NCI-H2107 (cell line): ENCODE results near the gene CAPN13.

Experiments used
- DNase-seq: peaks from one replicate; lab custom pipeline; 2025; lab: John Stamatoyannopoulos, UW

Gene CAPN13

DNA sequence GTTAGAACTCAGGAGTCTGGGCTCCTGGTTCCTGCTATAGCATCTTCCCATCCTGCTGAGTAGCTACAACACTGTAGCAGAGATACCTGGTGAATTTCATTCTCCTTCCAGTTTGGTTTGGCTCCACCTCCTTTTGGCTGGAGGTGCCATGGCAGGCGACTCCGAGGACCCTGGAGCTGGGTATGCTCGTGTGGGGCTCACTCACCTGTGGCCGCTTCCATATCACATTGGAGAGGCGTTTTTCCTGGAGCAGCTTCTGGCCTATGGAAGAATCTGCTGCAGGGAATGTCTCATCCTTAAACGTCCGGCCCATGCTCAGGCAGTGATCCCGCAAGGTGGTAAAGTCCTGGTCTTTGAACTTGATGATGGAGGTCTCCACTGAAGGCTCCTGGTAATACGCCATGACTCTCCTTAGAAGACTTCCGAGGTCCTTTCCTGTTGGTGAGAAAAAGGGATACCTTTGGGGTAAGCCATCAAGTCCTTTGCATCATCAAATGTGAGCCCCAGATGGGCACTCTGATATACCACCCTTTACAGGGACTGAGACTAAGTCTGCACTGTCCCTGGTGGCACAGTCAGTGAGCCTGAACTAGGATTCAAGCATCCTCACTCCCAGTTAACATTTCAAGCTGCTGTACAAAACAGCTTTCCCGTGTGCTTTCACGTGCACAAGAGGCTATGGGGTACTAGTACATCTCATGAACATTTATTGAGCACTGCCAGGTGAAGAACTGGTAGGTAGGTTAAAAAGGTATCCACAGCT, 20.1 kb downstream of the CAPN13 start:
- DNase-seq = no peak

DNA sequence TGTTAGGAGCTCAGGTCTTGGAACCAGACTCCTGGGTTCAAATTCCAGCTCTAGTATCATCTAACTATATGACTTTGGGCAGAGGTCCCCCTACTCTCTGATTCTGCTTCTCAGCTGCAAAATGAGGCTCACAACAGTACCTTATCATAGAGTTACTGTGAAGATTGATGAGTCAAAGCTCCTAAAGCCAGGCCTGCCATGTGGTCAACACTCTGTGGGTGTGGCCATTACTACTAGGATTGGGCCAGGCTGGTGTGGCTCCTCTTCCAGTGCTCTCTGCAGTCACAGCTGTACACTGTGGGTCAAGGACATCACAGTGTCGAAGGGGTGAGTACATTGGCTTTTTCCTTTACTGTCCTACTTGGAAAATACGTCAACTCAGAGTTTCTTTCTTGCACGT, 22.6 kb downstream of the CAPN13 start:
- DNase-seq = no peak

DNA sequence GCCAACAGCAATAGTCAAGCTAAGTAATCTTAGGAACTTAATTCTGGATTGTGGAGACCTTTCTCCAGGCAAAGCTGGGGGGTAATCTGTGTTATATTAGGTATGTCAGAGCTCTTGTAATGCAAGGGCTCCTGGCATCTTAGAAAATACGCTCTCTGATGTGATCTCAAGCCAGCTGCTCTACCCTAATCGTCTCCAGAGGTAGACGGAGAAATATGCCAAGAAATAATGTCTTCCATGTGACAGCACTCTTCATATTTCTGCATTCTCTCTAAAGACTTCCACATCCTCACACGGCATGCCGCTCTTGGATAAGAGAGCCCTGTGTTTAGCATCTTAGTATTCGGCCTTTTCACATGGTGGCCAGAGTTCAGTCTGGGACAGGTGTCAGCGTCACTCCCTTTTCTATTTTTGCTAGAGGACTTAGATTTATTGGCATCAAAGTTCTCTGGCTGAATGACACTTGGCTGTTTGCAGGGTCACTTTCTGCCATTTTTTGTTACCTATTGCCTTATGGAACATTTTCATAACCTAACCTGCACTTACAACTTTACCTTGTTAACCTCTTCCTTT, 25.2 kb downstream of the CAPN13 start:
- DNase-seq = no peak

GRCh38 chr2:30781451-30781850, 25.8 kb downstream of the CAPN13 start:
- no peak for DNase-seq

- DNase-seq = no peak
Measured at GRCh38 chr2:30780776-30781330, 26.4 kb downstream of the CAPN13 start.

- DNase-seq = no peak
Measured at GRCh38 chr2:30778611-30779010, 28.6 kb downstream of the CAPN13 start.

- DNase-seq = no peak
Measured at GRCh38 chr2:30777661-30778505, 29.4 kb downstream of the CAPN13 start.

GRCh38 chr2:30776831-30777635, 30.2 kb downstream of the CAPN13 start:
- DNase-seq = no peak

GRCh38 chr2:30775833-30776232, 31.4 kb downstream of the CAPN13 start:
- DNase-seq = no peak

DNA sequence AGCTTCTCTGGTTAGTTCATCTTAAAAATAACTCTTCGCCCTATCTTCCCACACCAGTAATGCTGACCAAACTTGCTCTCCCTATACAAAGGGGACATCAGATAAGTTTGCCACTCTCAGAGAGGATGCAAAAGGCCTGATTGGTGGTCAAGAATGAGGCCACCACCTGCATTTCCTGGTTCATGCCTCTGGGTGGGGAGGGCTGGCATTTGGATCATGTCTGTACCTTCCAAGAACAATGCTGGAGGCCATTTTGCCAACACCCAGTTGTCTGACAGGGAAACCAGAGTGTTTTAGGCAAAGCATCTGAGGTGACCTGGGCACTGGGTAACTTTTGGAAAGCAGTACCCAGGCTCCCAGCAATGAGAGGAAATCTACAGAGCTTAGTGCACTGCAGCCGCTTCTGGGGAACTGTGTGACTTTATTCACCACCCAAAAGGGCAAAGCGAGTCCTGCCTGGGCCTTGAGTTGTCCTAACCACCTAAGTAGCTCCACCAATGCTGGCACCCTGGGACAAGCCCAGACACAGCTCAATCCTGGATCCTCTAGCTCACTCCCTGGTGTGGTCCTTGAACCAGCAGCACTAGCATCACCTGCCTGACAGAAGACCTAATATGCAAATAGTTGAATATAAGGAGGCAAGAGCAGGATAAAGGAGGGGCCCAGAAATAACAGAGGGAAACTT, 35.1 kb downstream of the CAPN13 start:
- DNase-seq = no peak

DNA sequence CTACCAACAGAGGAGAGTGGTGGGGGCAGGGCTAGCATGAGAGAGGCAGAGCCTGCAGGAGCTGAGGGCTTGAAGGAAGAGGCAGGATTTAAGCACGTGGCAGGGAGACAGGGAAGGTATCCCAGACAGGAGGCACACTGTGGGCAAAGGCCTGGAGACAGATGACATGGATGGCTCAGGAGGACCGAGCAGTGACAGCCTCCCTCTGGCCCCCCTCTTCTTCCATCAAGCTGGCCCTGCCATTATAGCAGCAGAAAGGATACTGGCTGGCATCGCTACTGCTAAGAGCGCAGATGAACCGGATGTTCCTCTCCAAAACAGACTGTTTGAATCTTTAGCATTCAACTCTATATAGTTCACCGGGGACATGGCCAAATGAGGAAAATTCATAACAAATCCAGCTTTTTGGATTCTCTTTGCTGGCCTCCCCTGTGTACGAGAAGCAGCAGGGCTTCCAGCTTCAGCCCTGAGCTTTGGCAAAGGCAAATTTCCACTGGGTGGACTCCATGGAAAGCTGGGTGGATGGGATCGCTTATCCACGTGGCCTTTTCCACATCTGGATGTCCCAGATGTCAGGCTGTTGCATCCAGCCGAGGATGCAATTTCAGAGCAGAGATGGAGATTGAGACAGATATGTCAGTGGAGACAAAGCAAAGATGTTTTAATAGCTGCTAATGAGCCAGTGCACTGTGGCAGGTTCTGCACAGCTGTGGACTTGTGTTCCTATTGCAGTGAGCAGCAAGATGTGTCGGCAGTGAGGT, 36.2 kb downstream of the CAPN13 start:
- DNase-seq = no peak

- no peak for DNase-seq
Measured at GRCh38 chr2:30769891-30770462, 37.3 kb downstream of the CAPN13 start.

GRCh38 chr2:30769481-30769780, 37.8 kb downstream of the CAPN13 start:
- DNase-seq = no peak

GRCh38 chr2:30768708-30769480, 38.4 kb downstream of the CAPN13 start:
- no peak for DNase-seq

- DNase-seq = no peak
Measured at GRCh38 chr2:30768036-30768686, 39.1 kb downstream of the CAPN13 start.

GRCh38 chr2:30766666-30767065, 40.6 kb downstream of the CAPN13 start:
- DNase-seq = no peak

GRCh38 chr2:30765876-30766470, 41.3 kb downstream of the CAPN13 start:
- no peak for DNase-seq

- no peak for DNase-seq
Measured at GRCh38 chr2:30765191-30765590, 42.1 kb downstream of the CAPN13 start.
